Measurements from ENCODE around the gene ARHGAP36.

ARHGAP36 gene, protein sequence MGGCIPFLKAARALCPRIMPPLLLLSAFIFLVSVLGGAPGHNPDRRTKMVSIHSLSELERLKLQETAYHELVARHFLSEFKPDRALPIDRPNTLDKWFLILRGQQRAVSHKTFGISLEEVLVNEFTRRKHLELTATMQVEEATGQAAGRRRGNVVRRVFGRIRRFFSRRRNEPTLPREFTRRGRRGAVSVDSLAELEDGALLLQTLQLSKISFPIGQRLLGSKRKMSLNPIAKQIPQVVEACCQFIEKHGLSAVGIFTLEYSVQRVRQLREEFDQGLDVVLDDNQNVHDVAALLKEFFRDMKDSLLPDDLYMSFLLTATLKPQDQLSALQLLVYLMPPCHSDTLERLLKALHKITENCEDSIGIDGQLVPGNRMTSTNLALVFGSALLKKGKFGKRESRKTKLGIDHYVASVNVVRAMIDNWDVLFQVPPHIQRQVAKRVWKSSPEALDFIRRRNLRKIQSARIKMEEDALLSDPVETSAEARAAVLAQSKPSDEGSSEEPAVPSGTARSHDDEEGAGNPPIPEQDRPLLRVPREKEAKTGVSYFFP

GRCh38 chrX:131058136-131058868 lies at the start of gene ARHGAP36:
Gene ARHGAP36, plus strand, starts transcription at chrX:131058346. Its CDS starts 23,320 bp downstream, at chrX:131081666.
- TF ChIP-seq CTCF (IDR thresholded peaks at IDR 0.05; ENCODE audit: borderline replicate concordance, extremely low read depth, low read length, poor library complexity, severe bottlenecking) = no peak
- no peak for TF ChIP-seq EZH2 (IDR thresholded peaks at IDR 0.05; ENCODE audit: borderline replicate concordance, low read depth, low read length, severe bottlenecking)
- Histone ChIP-seq H2AFZ (ENCODE audit: low read depth, low read length) (no peak within 1 kb of the TSS), H3K9ac (ENCODE audit: low read depth, low read length) (no peak within 1 kb of the TSS), H3K27me3 (ENCODE audit: insufficient read depth, low read length, poor library complexity) (no peaks in the 10 kb centered on the region), H3K4me2 (ENCODE audit: insufficient read depth, low read length) (no peak within 1 kb of the TSS), H3K79me2 (ENCODE audit: insufficient read depth, low read length) (no peaks in the 10 kb centered on the region), H3K4me1 (ENCODE audit: insufficient read depth, low read length) (no peaks in the 10 kb centered on the region), H3K4me3 (ENCODE audit: low read depth in 1 of 2, low read length in 2 of 2) (no peak within 1 kb of the TSS), H4K20me1 (ENCODE audit: insufficient read depth, low read length) (no peaks in the 10 kb centered on the region), H3K36me3 (ENCODE audit: insufficient read depth, low read length) (no peaks in the 10 kb centered on the region), H3K9me3 (ENCODE audit: insufficient read depth, low read length, severe bottlenecking) (no peaks in the 10 kb centered on the region), H3K27ac (ENCODE audit: low read length) (no peak within 1 kb of the TSS)
- DNase-seq (no peak), ATAC-seq (ENCODE audit: insufficient read depth, low read depth) (no peak)

GRCh38 chrX:131010186-131010585 lies 48.0 kb upstream of the ARHGAP36 start:
- no peaks in the 10 kb centered on the region for H4K20me1 ChIP-seq (ENCODE audit: insufficient read depth, low read length)
- TF ChIP-seq EZH2 (IDR thresholded peaks at IDR 0.05; ENCODE audit: borderline replicate concordance, low read depth, low read length, severe bottlenecking) = no peak
- H3K4me1 ChIP-seq (ENCODE audit: insufficient read depth, low read length) = no peaks in the 10 kb centered on the region
- H3K27me3 ChIP-seq (ENCODE audit: insufficient read depth, low read length, poor library complexity) = no peaks in the 10 kb centered on the region
- no peaks in the 10 kb centered on the region for H3K79me2 ChIP-seq (ENCODE audit: insufficient read depth, low read length)
- DNase-seq = no peak
- no peak for ATAC-seq (ENCODE audit: insufficient read depth, low read depth)
- no peak overlapping the region for H3K4me3 ChIP-seq (ENCODE audit: low read depth in 1 of 2, low read length in 2 of 2)
- H3K9ac ChIP-seq (ENCODE audit: low read depth, low read length) = no peak overlapping the region
- no peaks in the 10 kb centered on the region for H3K36me3 ChIP-seq (ENCODE audit: insufficient read depth, low read length)
- no peak overlapping the region for H3K27ac ChIP-seq (ENCODE audit: low read length)
- no peaks in the 10 kb centered on the region for H3K9me3 ChIP-seq (ENCODE audit: insufficient read depth, low read length, severe bottlenecking)
- H3K4me2 ChIP-seq (ENCODE audit: insufficient read depth, low read length) = no peak overlapping the region
- no peak overlapping the region for H2AFZ ChIP-seq (ENCODE audit: low read depth, low read length)

DNA sequence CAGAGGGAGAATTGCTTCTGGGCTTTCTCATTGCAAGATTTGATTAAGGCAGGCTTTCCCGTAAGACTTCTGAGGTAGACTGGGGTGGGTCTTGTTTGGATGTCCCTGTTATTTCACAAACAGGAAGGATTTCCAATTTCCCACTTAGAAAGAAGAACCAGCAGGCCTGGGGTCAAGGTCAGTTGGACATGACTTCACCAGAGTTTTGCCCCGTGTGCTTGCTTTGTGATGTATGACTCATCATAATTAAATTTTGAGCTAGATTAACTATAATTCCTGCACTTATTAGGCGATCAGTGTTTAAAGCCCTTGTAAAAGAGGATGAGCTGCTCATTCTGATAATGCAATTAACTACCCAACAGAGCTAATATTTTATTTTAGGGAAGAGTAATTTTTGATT lies 32.8 kb upstream of the ARHGAP36 start:
- no peak for TF ChIP-seq EZH2 (IDR thresholded peaks at IDR 0.05; ENCODE audit: borderline replicate concordance, low read depth, low read length, severe bottlenecking)
- no peak for TF ChIP-seq CTCF (IDR thresholded peaks at IDR 0.05; ENCODE audit: borderline replicate concordance, extremely low read depth, low read length, poor library complexity, severe bottlenecking)
- Histone ChIP-seq H3K4me2 (ENCODE audit: insufficient read depth, low read length) (no peak overlapping the region), H3K9ac (ENCODE audit: low read depth, low read length) (no peak overlapping the region), H3K4me1 (ENCODE audit: insufficient read depth, low read length) (no peaks in the 10 kb centered on the region), H3K36me3 (ENCODE audit: insufficient read depth, low read length) (no peaks in the 10 kb centered on the region), H3K27me3 (ENCODE audit: insufficient read depth, low read length, poor library complexity) (no peaks in the 10 kb centered on the region), H3K79me2 (ENCODE audit: insufficient read depth, low read length) (no peaks in the 10 kb centered on the region), H3K4me3 (ENCODE audit: low read depth in 1 of 2, low read length in 2 of 2) (no peak overlapping the region), H2AFZ (ENCODE audit: low read depth, low read length) (no peak overlapping the region), H3K27ac (ENCODE audit: low read length) (no peak overlapping the region), H3K9me3 (ENCODE audit: insufficient read depth, low read length, severe bottlenecking) (no peaks in the 10 kb centered on the region), H4K20me1 (ENCODE audit: insufficient read depth, low read length) (no peaks in the 10 kb centered on the region)
- DNase-seq (no peak), ATAC-seq (ENCODE audit: insufficient read depth, low read depth) (no peak)

Measured in DND-41 (cell line).